ENCODE results near the gene ETFA.

DNA sequence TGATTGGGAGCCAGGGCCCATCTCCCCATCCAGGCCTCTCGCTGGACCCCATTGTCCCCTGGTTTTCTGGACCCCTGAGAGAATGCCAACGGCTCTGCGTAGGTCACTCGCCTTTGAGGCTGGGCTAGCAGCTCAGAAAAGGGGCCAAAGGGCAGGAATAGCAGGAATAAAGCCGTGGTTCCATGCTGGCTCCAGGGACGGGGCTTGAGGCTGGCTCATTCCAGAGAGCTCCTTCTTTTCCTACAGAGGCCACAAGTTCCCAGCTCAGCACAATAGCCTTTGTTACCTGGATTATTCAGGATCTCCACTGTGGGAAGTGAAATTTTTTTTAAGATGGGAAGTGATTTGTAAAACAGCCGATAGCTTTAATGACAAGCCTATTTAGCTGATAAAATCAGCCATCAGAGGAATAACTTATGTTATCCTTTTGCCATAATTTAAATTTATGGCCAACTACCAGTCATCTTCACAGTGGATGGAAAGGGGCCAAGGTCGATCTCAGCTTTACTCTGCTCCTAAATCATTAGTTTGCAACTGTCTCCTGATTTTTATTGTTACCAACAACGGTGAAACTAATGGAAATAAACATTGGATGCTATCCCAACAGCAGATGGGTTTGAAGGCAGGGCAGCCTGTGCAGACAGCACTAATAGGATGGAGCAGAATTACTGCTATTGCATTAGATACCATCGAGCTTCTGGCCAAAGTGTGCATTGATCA lies 127.2 kb downstream of the ETFA start:
- no peak for TF ChIP-seq POLR2AphosphoS5 (IDR thresholded peaks at IDR 0.05; ENCODE audit: insufficient read depth in 1 of 2, low read depth in 1 of 2)
- TF ChIP-seq CTCF (IDR thresholded peaks at IDR 0.05) = no peak

All from vagina (tissue), 2 donors.